Activated CD8-positive, alpha-beta T cell treated with anti-CD3 and anti-CD28 coated beads for 36 hours (primary cell): ENCODE measurements around the gene PCCA. TPM values are rescaled to one million over a fixed set of nuclear protein-coding genes. Genes with fewer than 3 reads are reported as not detected.
A peak's percentile ranks its signal among the peaks of the same experiment; 100 is the strongest.

Experiments
- ATAC-seq: fragments of 200-7000 bp; cut with Tn5 transposase; one replicate; pipeline ENCODE4 v1.10.0; 2021; ENCODE audit warnings: mild to moderate bottlenecking, moderate library complexity
- CTCF ChIA-PET: fragments of 350-600 bp; sonication (Branson Sonifier 250); formaldehyde crosslinking; loops from one replicate; lab custom pipeline; 2021; ENCODE audit warnings: antibody characterized with exemption; lab: Charles Lee
- POLR2A ChIA-PET: fragments of 350-600 bp; sonication (Branson Sonifier 250); formaldehyde crosslinking; loops from one replicate; lab custom pipeline; 2021; ENCODE audit warnings: antibody characterized with exemption; lab: Charles Lee
- DNase-seq: peaks from one replicate; pipeline ENCODE4 v3.0.0-alpha.2; 2020
- H3K27ac Mint-ChIP-seq: one replicate; pipeline ENCODE4 v1.8.0; 2021; ENCODE audit warnings: mild to moderate bottlenecking, mixed read lengths
- H3K27me3 Mint-ChIP-seq: one replicate; pipeline ENCODE4 v1.8.0; 2021; ENCODE audit warnings: mixed read lengths
- H3K36me3 Mint-ChIP-seq: one replicate; pipeline ENCODE4 v1.8.0; 2021; ENCODE audit warnings: low read depth, mixed read lengths
- H3K4me1 Mint-ChIP-seq: one replicate; pipeline ENCODE4 v1.8.0; 2021; ENCODE audit warnings: low read depth, mixed read lengths
- H3K4me3 Mint-ChIP-seq: one replicate; pipeline ENCODE4 v1.8.0; 2021; ENCODE audit warnings: mild to moderate bottlenecking, moderate library complexity, mixed read lengths
- H3K9me3 Mint-ChIP-seq: one replicate; pipeline ENCODE4 v1.8.0; 2021; ENCODE audit warnings: mixed read lengths
- CTCF ChIP-seq: fragments of 200-600 bp; IDR thresholded peaks from one replicate; pipeline ENCODE4 v1.8.0; 2022; ENCODE audit warnings: antibody characterized with exemption, mild to moderate bottlenecking
- intact Hi-C: fragments of 100-400 bp; cut with micrococcal nuclease; formaldehyde crosslinking; loops from one replicate; pipeline ENCODE4 v1.10.0; 2022
- total RNA-seq, 2 experiments: library from RNA; stranded (reverse); gene quantifications; one replicate each; pipeline ENCODE4 v1.2.3, GENCODE V29; 2021

PCCA gene
- total RNA-seq, 2 experiments from 2014 or later, result 8.4 to 9.2 TPM

GRCh38 chr13:100483841-100484381 is 395.0 kb downstream of the PCCA start:
- peaks cover 17% of the 10 kb centered on the region for H3K4me1 Mint-ChIP-seq
- no peaks in the 10 kb centered on the region for H3K9me3 Mint-ChIP-seq
- no peaks in the 10 kb centered on the region for H3K36me3 Mint-ChIP-seq
- no peaks in the 10 kb centered on the region for H3K27me3 Mint-ChIP-seq
- no peak overlapping the region for H3K4me3 Mint-ChIP-seq
- no peak for TF ChIP-seq CTCF
- ATAC-seq, result no peak
- no peak overlapping the region for H3K27ac Mint-ChIP-seq
- CTCF ChIA-PET, result interaction anchor here (0.8 kb wide), 1 partner anchor 31 kb away, joined by 3 read pairs; no protein-coding TSS in a partner anchor
- no peak for DNase-seq
- POLR2A ChIA-PET, result no interaction called here
- intact Hi-C loops, result no loop called here

- DNase-seq, result no peak
- intact Hi-C loops, result no loop called here
- no peak overlapping the region for H3K4me3 Mint-ChIP-seq
- H3K27me3 Mint-ChIP-seq, result no peaks in the 10 kb centered on the region
- ChIA-PET POLR2A (no interaction called here), CTCF (interaction anchor here (0.8 kb wide), 1 partner anchor 31 kb away, joined by 3 read pairs; no protein-coding TSS in a partner anchor)
- peaks cover 17% of the 10 kb centered on the region for H3K4me1 Mint-ChIP-seq
- no peak for TF ChIP-seq CTCF
- peak; percentile 45 for ATAC-seq
- H3K27ac Mint-ChIP-seq, result no peak overlapping the region
- no peaks in the 10 kb centered on the region for H3K9me3 Mint-ChIP-seq
- H3K36me3 Mint-ChIP-seq, result no peaks in the 10 kb centered on the region
Observed at GRCh38 chr13:100484702-100485101, 395.8 kb downstream of the PCCA start.

- DNase-seq (no peak), ATAC-seq (no peak)
- Mint-ChIP-seq H3K9me3 (no peaks in the 10 kb centered on the region), H3K4me1 (peaks cover 17% of the 10 kb centered on the region), H3K36me3 (no peaks in the 10 kb centered on the region), H3K4me3 (no peak overlapping the region), H3K27ac (no peak overlapping the region), H3K27me3 (no peaks in the 10 kb centered on the region)
- TF ChIP-seq CTCF, result no peak
- POLR2A ChIA-PET, result no interaction called here
- CTCF ChIA-PET, result no interaction called here
- intact Hi-C loops, result no loop called here
Observed at GRCh38 chr13:100485265-100485664, 396.4 kb downstream of the PCCA start.

- Mint-ChIP-seq H3K27me3 (no peaks in the 10 kb centered on the region), H3K4me3 (no peak overlapping the region), H3K4me1 (no peaks in the 10 kb centered on the region), H3K9me3 (no peaks in the 10 kb centered on the region), H3K27ac (no peak overlapping the region), H3K36me3 (no peaks in the 10 kb centered on the region)
- intact Hi-C loops, result no loop called here
- CTCF ChIA-PET, result no interaction called here
- DNase-seq (no peak), ATAC-seq (no peak)
- TF ChIP-seq CTCF, result no peak
- POLR2A ChIA-PET, result no interaction called here
Observed at GRCh38 chr13:100490692-100491091, 401.8 kb downstream of the PCCA start.

- no peaks in the 10 kb centered on the region for H3K9me3 Mint-ChIP-seq
- H3K4me3 Mint-ChIP-seq, result no peak overlapping the region
- ChIA-PET POLR2A (no interaction called here), CTCF (no interaction called here)
- intact Hi-C loops, result no loop called here
- no peak for ATAC-seq
- no peaks in the 10 kb centered on the region for H3K27me3 Mint-ChIP-seq
- no peak for TF ChIP-seq CTCF
- peaks cover under 1% of the 10 kb centered on the region for H3K36me3 Mint-ChIP-seq
- no peak overlapping the region for H3K27ac Mint-ChIP-seq
- no peaks in the 10 kb centered on the region for H3K4me1 Mint-ChIP-seq
- DNase-seq, result no peak
Observed at GRCh38 chr13:100491164-100491842, 402.4 kb downstream of the PCCA start.
